ENCODE data around the gene CRYBG1. TPM values are rescaled to one million over a fixed set of nuclear protein-coding genes. Genes with fewer than 3 reads are reported as not detected.
A peak's percentile ranks its signal among the peaks of the same experiment; 100 is the strongest.

The CRYBG1 gene
- total RNA-seq, 1 experiment from 2014 or later, result 19.9 TPM

GRCh38 chr6:106446287-106446885 lies 85.9 kb downstream of the CRYBG1 start:
- Histone ChIP-seq H2AFZ (ENCODE audit: low read length) (no peak overlapping the region), H3K9me2 (replicated peaks; ENCODE audit: low read length) (no peaks in the 10 kb centered on the region), H3K9ac (ENCODE audit: low read length) (no peak overlapping the region), H3K36me3 (ENCODE audit: low read depth, low read length) (no peaks in the 10 kb centered on the region), H3K79me2 (ENCODE audit: low read length) (no peaks in the 10 kb centered on the region), H3F3A (ENCODE audit: low read length, unreplicated experiment) (no peaks in the 10 kb centered on the region), H3K27me3 (ENCODE audit: low read length) (no peaks in the 10 kb centered on the region), H3K27ac (ENCODE audit: low read length) (no peak overlapping the region), H4K20me1 (ENCODE audit: low read length) (no peaks in the 10 kb centered on the region), H3K4me3 (ENCODE audit: low read length) (no peak overlapping the region), H3K9me3 (ENCODE audit: low read length) (no peaks in the 10 kb centered on the region), H3K4me1 (ENCODE audit: insufficient read depth, low read length) (peaks cover 19% of the 10 kb centered on the region), H3K4me2 (ENCODE audit: low read length) (no peak overlapping the region)
- BruUV-seq (replicated peaks), result no TSS peak
- ATAC-seq, result no peak
- POLR2A ChIA-PET (ENCODE audit: unreplicated experiment), result no interaction called here
- intact Hi-C loops (cut with micrococcal nuclease), result loop anchor here (1.0 to 5.0 kb wide), 5 partner anchors 64 to 532 kb away; no protein-coding TSS in a partner anchor
- no peak for TF ChIP-seq EZH2 (IDR thresholded peaks at IDR 0.05; ENCODE audit: low read length, unreplicated experiment)
- TF ChIP-seq, protein P1, sequence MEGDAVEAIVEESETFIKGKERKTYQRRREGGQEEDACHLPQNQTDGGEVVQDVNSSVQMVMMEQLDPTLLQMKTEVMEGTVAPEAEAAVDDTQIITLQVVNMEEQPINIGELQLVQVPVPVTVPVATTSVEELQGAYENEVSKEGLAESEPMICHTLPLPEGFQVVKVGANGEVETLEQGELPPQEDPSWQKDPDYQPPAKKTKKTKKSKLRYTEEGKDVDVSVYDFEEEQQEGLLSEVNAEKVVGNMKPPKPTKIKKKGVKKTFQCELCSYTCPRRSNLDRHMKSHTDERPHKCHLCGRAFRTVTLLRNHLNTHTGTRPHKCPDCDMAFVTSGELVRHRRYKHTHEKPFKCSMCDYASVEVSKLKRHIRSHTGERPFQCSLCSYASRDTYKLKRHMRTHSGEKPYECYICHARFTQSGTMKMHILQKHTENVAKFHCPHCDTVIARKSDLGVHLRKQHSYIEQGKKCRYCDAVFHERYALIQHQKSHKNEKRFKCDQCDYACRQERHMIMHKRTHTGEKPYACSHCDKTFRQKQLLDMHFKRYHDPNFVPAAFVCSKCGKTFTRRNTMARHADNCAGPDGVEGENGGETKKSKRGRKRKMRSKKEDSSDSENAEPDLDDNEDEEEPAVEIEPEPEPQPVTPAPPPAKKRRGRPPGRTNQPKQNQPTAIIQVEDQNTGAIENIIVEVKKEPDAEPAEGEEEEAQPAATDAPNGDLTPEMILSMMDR (conservative IDR thresholded peaks at IDR 0.05; ENCODE audit: low read depth, low read length), result peak; percentile 60
- CTCF ChIA-PET, result no interaction called here
- peak; percentile 43 for DNase-seq

DNA sequence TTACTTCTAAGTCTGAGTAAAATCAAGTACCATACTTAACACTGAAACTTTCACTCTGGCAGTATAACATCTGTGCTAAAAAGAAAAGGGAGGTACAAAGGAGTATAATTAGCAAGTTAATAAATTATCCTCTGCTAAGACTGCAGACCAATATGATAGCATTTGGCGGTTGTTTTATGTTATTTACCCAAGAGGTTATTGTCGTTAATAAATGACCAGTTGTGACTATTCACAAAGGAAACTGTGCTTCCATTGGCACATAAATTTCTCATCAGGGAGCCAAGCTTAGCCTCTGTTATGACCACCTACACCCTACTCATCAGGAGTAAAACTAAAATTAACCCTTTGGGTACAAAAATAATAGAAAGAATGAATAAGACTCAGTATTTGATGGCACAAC lies 86.5 kb downstream of the CRYBG1 start:
- Histone ChIP-seq H3K9me3 (ENCODE audit: low read length) (no peaks in the 10 kb centered on the region), H3K27me3 (ENCODE audit: low read length) (no peaks in the 10 kb centered on the region), H3K4me2 (ENCODE audit: low read length) (no peak overlapping the region), H3K36me3 (ENCODE audit: low read depth, low read length) (no peaks in the 10 kb centered on the region), H4K20me1 (ENCODE audit: low read length) (no peaks in the 10 kb centered on the region), H3K4me3 (ENCODE audit: low read length) (no peak overlapping the region), H3K27ac (ENCODE audit: low read length) (no peak overlapping the region), H2AFZ (ENCODE audit: low read length) (no peak overlapping the region), H3K9ac (ENCODE audit: low read length) (no peak overlapping the region), H3K4me1 (ENCODE audit: insufficient read depth, low read length) (peaks cover 13% of the 10 kb centered on the region), H3F3A (ENCODE audit: low read length, unreplicated experiment) (no peaks in the 10 kb centered on the region), H3K9me2 (replicated peaks; ENCODE audit: low read length) (no peaks in the 10 kb centered on the region), H3K79me2 (ENCODE audit: low read length) (no peaks in the 10 kb centered on the region)
- ChIA-PET POLR2A (ENCODE audit: unreplicated experiment) (no interaction called here), CTCF (no interaction called here)
- DNase-seq (no peak), ATAC-seq (no peak)
- TF ChIP-seq, protein P1 (conservative IDR thresholded peaks at IDR 0.05; ENCODE audit: low read depth, low read length), result no peak
- TF ChIP-seq EZH2phosphoT487 (IDR thresholded peaks at IDR 0.05; ENCODE audit: borderline replicate concordance, low read length) (no peak), EZH2 (IDR thresholded peaks at IDR 0.05; ENCODE audit: low read length, unreplicated experiment) (no peak)
- intact Hi-C loops (cut with micrococcal nuclease), result loop anchor here (1.0 to 5.0 kb wide), 5 partner anchors 64 to 532 kb away; no protein-coding TSS in a partner anchor
- no TSS peak for BruUV-seq (replicated peaks)

- no peaks in the 10 kb centered on the region for H3K36me3 ChIP-seq (ENCODE audit: low read depth, low read length)
- no TSS peak for BruUV-seq (replicated peaks)
- DNase-seq (no peak), ATAC-seq (no peak)
- no peaks in the 10 kb centered on the region for H3K9me2 ChIP-seq (replicated peaks; ENCODE audit: low read length)
- H3K4me1 ChIP-seq (ENCODE audit: insufficient read depth, low read length), result peaks cover 5% of the 10 kb centered on the region
- POLR2A ChIA-PET (ENCODE audit: unreplicated experiment), result no interaction called here
- no peak overlapping the region for H2AFZ ChIP-seq (ENCODE audit: low read length)
- H3K27ac ChIP-seq (ENCODE audit: low read length), result no peak overlapping the region
- no peak overlapping the region for H3K9ac ChIP-seq (ENCODE audit: low read length)
- intact Hi-C loops (cut with micrococcal nuclease), result loop anchor here (2.0 to 5.0 kb wide), 3 partner anchors 63 to 531 kb away; no protein-coding TSS in a partner anchor
- H3K4me2 ChIP-seq (ENCODE audit: low read length), result no peak overlapping the region
- H3K27me3 ChIP-seq (ENCODE audit: low read length), result no peaks in the 10 kb centered on the region
- H3K79me2 ChIP-seq (ENCODE audit: low read length), result no peaks in the 10 kb centered on the region
- no peaks in the 10 kb centered on the region for H3F3A ChIP-seq (ENCODE audit: low read length, unreplicated experiment)
- no peak overlapping the region for H3K4me3 ChIP-seq (ENCODE audit: low read length)
- no peaks in the 10 kb centered on the region for H3K9me3 ChIP-seq (ENCODE audit: low read length)
- no peaks in the 10 kb centered on the region for H4K20me1 ChIP-seq (ENCODE audit: low read length)
- TF ChIP-seq, protein P1 (conservative IDR thresholded peaks at IDR 0.05; ENCODE audit: low read depth, low read length), result no peak
- TF ChIP-seq EZH2 (IDR thresholded peaks at IDR 0.05; ENCODE audit: low read length, unreplicated experiment), result no peak
- no peak for TF ChIP-seq EZH2phosphoT487 (IDR thresholded peaks at IDR 0.05; ENCODE audit: borderline replicate concordance, low read length)
- CTCF ChIA-PET, result no interaction called here
Measured at GRCh38 chr6:106448000-106448426, 87.5 kb downstream of the CRYBG1 start.

All from PC-3 (cell line).